GM18907 (cell line): ENCODE data around the gene TEX14.
"Not testable (repeated sequence)": the region's sequence is repeated elsewhere in the genome, so short reads cannot be mapped to it uniquely, and the experiment has no call there.

Experiments used
- ATAC-seq: cut with Tn5 transposase; IDR thresholded peaks from one replicate; pipeline ENCODE4 v1.9.1; 2021; ENCODE audit warnings: mild to moderate bottlenecking, moderate library complexity; ENCODE audit not compliant: unreplicated experiment

TEX14 gene

GRCh38 chr17:58568044-58568799 is 123.6 kb downstream of the TEX14 start:
- no peak for ATAC-seq

GRCh38 chr17:58565389-58566311 is 126.2 kb downstream of the TEX14 start:
- no peak for ATAC-seq

GRCh38 chr17:58564971-58565370 is 126.9 kb downstream of the TEX14 start:
- no peak for ATAC-seq

- no peak for ATAC-seq
Observed at GRCh38 chr17:58564243-58564642, 127.6 kb downstream of the TEX14 start.

GRCh38 chr17:58560511-58560910 is 131.3 kb downstream of the TEX14 start:
- no peak for ATAC-seq

GRCh38 chr17:58557981-58558380 is 133.9 kb downstream of the TEX14 start:
- ATAC-seq: no peak

GRCh38 chr17:58556833-58557250 is 135.0 kb downstream of the TEX14 start:
- ATAC-seq: no peak

GRCh38 chr17:58555109-58555508 is 136.7 kb downstream of the TEX14 start:
- ATAC-seq: not testable (repeated sequence)

- ATAC-seq: no peak
Observed at GRCh38 chr17:58541249-58541648, 150.6 kb downstream of the TEX14 start.

GRCh38 chr17:58539698-58540097 is 152.1 kb downstream of the TEX14 start:
- no peak for ATAC-seq

GRCh38 chr17:58538811-58539409 is 152.9 kb downstream of the TEX14 start:
- ATAC-seq: no peak

GRCh38 chr17:58537266-58537665 is 154.6 kb downstream of the TEX14 start:
- no peak for ATAC-seq

- ATAC-seq: no peak
Observed at GRCh38 chr17:58536542-58536941, 155.3 kb downstream of the TEX14 start.

GRCh38 chr17:58535431-58535830 is 156.4 kb downstream of the TEX14 start:
- ATAC-seq: no peak

- ATAC-seq: no peak
Observed at GRCh38 chr17:58534901-58535421, 156.9 kb downstream of the TEX14 start.

GRCh38 chr17:58534331-58534730 is 157.5 kb downstream of the TEX14 start:
- ATAC-seq: no peak

GRCh38 chr17:58533616-58534188 is 158.1 kb downstream of the TEX14 start:
- ATAC-seq: no peak

- no peak for ATAC-seq
Observed at GRCh38 chr17:58532555-58532951, 159.3 kb downstream of the TEX14 start.

GRCh38 chr17:58531661-58532554 is 159.9 kb downstream of the TEX14 start:
- peak; percentile 50 for ATAC-seq

- ATAC-seq: no peak
Observed at GRCh38 chr17:58531122-58531521, 160.7 kb downstream of the TEX14 start.
